Kidney epithelial cell (primary cell): ENCODE results near the gene GPR15. TPM values are rescaled to one million over a fixed set of nuclear protein-coding genes. Genes with fewer than 3 reads are reported as not detected.
"Not testable (repeated sequence)": the region's sequence is repeated elsewhere in the genome, so short reads cannot be mapped to it uniquely, and the experiment has no call there.

Experiments used
- DNase-seq: peaks from one replicate; pipeline ENCODE4 v3.0.0-alpha.2; 2010; ENCODE audit warnings: low read depth
- H3K27me3 ChIP-seq: 2 replicates; pipeline ENCODE4 v1.6.0; 2011; ENCODE audit warnings: low read length; ENCODE audit not compliant: control insufficient read depth, insufficient read depth
- H3K36me3 ChIP-seq: 2 replicates; pipeline ENCODE4 v1.5.1; 2011; ENCODE audit warnings: low read length; ENCODE audit not compliant: control insufficient read depth, insufficient read depth
- H3K4me3 ChIP-seq: 2 replicates; pipeline ENCODE4 v1.5.1; 2011; ENCODE audit warnings: low read depth, mild to moderate bottlenecking, control low read depth, low read length
- total RNA-seq: library from RNA; depleted of rRNA; stranded (reverse); fragments of >200 nt; gene quantifications from 2 replicates; pipeline ENCODE4 v1.2.3, GENCODE V29; 2015
- TF ChIP-seq, protein P1 (sequence below): IDR thresholded peaks from 2 replicates; pipeline ENCODE4 v1.5.1; 2011; ENCODE audit warnings: mild to moderate bottlenecking, moderate library complexity, low read length, control low read depth, inconsistent platforms; ENCODE audit not compliant: insufficient read depth, poor library complexity, severe bottlenecking

GPR15 gene
- total RNA-seq, 1 donor from 2014 or later: not detected

DNA sequence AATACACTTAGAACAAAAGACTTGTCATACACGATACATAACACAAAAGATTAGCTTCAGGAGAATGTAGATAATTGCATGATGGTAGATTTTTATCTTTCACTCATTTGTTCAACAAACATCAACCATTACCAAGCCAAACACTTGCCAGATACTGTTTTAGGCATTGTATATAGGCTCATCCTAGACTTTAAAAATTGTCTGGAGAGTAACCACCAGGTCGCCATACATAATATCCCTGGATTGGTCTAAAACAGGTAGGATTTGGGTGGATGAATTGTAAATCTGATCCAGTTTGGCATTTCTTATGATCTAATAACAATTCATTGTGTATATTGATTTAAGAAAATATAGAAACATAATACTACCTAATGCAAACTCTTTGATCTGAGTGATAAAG is 22.8 kb downstream of the GPR15 start:
- Histone ChIP-seq H3K4me3 (no peak overlapping the region), H3K36me3 (no peaks in the 10 kb centered on the region), H3K27me3 (peaks cover 3% of the 10 kb centered on the region)
- TF ChIP-seq, protein P1, sequence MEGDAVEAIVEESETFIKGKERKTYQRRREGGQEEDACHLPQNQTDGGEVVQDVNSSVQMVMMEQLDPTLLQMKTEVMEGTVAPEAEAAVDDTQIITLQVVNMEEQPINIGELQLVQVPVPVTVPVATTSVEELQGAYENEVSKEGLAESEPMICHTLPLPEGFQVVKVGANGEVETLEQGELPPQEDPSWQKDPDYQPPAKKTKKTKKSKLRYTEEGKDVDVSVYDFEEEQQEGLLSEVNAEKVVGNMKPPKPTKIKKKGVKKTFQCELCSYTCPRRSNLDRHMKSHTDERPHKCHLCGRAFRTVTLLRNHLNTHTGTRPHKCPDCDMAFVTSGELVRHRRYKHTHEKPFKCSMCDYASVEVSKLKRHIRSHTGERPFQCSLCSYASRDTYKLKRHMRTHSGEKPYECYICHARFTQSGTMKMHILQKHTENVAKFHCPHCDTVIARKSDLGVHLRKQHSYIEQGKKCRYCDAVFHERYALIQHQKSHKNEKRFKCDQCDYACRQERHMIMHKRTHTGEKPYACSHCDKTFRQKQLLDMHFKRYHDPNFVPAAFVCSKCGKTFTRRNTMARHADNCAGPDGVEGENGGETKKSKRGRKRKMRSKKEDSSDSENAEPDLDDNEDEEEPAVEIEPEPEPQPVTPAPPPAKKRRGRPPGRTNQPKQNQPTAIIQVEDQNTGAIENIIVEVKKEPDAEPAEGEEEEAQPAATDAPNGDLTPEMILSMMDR: no peak
- no peak for DNase-seq

DNA sequence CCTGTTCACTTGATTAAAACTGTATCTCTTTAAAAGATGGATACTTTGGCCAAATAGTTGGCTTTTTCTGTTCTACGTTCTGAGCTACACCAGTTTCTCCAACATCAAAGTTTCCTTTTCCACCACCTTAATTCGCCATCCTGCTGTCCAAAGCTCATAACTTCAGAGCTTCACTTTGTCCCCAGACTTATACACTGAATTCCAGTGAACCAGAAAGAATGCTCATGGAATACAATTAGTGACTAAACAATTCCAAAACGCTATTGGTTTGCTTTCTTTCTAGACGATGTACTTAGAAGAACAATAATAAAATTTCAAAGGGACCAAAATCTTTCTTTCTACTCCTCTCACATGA is 23.2 kb downstream of the GPR15 start:
- Histone ChIP-seq H3K4me3 (no peak overlapping the region), H3K36me3 (no peaks in the 10 kb centered on the region), H3K27me3 (peaks cover 3% of the 10 kb centered on the region)
- no peak for DNase-seq
- TF ChIP-seq, protein P1: no peak

GRCh38 chr3:98556164-98557130 is 24.7 kb downstream of the GPR15 start:
- no peak for DNase-seq

DNA sequence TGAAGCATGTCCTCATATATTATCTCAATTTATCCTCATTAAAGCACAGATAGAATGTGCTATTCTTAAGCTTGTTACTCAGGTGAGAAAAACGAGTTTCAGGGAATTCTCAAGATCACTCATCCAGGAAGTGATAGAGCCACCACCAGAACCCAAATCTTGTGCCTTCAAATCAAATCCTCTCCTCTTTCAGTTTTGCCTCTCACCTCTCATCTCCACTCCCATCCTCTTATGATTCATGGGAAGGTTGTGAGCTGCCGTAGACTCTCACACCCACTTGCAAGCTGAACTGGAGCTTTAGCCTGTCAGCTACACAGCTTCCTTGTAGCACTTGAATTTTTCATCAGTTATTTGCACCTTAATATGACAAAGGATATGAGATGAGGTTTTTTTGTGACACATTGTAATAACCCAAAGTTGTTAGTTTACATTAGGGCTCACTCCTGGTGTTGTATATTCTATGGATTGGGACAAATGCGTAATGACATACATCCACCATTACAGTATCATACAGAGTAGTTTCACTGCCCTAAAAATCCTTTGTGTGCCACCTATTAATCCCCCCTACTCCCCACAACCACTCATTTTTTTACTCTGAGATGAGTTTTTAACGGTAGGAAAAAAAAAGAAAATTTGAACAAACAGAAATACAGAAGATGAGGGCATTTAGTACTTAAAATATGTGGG is 25.7 kb downstream of the GPR15 start:
- Histone ChIP-seq H3K27me3 (no peaks in the 10 kb centered on the region), H3K36me3 (no peaks in the 10 kb centered on the region), H3K4me3 (no peak overlapping the region)
- TF ChIP-seq, protein P1: no peak
- DNase-seq: no peak

More at GRCh38 chr3:98556164-98557130, 24.7 kb downstream of the GPR15 start:
- no peaks in the 10 kb centered on the region for H3K27me3 ChIP-seq
- no peak overlapping the region for H3K4me3 ChIP-seq
- H3K36me3 ChIP-seq: no peaks in the 10 kb centered on the region
- TF ChIP-seq, protein P1: no peak

- DNase-seq: no peak
- H3K36me3 ChIP-seq: no peaks in the 10 kb centered on the region
- TF ChIP-seq, protein P1: no peak
- no peaks in the 10 kb centered on the region for H3K27me3 ChIP-seq
- no peak overlapping the region for H3K4me3 ChIP-seq
Observed at GRCh38 chr3:98558100-98558827, 26.5 kb downstream of the GPR15 start.

DNA sequence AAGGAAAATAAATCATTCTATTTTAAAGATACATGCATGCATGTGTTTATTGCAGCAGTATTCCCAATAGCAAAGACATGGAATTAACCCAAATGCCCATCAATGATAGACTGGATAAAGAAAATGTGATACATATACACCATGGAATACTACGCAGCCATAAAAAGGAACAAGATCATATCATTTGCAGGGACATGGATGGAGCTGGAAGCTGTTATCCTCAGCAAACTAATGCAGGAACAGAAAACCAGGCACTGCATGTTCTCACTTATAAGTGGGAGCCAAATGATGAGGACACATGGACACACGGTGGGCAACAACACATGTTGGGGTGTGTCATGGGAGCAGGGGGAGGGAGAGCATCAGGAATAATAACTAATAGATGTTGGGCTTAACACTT is 28.0 kb downstream of the GPR15 start:
- DNase-seq, H3K4me3 ChIP-seq, H3K27me3 ChIP-seq, H3K36me3 ChIP-seq: not testable (repeated sequence)
